ENCODE data around the gene ACTL9.
"Not testable (repeated sequence)": the region's sequence is repeated elsewhere in the genome, so short reads cannot be mapped to it uniquely, and the experiment has no call there.

ACTL9 gene, protein sequence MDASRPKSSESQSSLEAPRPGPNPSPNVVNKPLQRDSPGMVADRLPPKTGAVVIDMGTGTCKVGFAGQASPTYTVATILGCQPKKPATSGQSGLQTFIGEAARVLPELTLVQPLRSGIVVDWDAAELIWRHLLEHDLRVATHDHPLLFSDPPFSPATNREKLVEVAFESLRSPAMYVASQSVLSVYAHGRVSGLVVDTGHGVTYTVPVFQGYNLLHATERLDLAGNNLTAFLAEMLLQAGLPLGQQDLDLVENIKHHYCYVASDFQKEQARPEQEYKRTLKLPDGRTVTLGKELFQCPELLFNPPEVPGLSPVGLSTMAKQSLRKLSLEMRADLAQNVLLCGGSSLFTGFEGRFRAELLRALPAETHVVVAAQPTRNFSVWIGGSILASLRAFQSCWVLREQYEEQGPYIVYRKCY

DNA sequence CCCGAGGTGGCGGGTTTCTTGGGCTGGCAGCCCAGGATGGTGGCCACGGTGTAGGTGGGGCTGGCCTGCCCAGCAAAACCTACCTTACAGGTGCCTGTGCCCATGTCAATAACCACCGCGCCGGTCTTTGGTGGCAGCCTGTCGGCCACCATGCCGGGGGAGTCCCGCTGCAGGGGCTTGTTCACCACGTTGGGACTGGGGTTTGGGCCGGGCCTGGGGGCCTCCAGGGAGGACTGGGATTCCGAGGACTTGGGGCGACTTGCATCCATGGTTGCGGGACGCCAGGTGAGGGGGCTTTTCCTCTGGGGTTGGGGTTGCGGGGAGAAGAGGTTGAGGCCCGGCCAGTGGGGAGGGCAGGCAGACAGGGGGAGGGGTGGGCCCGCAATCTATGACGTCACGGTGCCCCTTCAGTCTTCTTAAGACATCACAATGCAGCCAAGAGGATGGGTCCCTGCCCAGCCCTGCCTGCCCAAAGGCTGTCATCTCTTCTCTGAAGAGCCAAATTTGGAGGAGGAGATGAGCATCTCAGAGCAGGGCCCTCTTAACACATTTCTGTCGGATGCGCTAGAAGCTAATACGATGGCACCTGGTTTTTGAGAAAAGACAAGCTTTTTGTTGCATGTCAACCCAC is at the start of gene ACTL9:
ACTL9 (minus strand) TSS at position 363 of the 631 bp plus-strand sequence; CDS start at position 269, 94 bp downstream.
- DNase-seq (ENCODE audit: low spot score), result no peak

DNA sequence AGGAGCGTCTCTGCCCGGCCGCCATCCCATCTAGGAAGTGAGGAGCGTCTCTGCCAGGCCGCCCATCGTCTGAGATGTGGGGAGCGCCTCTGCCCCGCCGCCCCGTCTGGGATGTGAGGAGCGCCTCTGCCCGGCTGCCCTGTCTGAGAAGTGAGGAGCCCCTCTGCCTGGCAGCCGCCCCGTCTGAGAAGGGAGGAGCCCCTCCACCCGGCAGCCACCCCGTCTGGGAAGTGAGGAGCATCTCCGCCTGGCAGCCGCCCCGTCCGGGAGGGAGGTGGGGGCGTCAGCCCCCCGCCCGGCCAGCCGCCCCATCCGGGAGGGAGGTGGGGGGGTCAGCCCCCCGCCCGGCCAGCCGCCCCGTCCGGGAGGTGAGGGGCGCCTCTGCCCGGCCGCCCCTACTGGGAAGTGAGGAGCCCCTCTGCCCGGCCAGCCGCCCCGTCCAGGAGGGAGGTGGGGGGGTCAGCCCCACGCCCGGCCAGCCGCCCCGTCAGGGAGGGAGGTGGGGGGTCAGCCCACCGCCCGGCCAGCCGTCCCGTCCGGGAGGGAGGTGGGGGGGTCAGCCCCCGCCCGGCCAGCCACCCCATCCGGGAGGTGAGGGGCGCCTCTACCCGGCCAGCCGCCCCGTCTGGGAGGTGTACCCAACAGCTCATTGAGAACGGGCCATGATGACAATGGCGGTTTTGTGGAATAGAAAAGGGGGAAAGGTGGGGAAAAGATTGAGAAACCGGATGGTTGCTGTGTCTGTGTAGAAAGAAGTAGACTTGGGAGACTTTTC is 40.9 kb upstream of the ACTL9 start:
- not testable (repeated sequence) for DNase-seq (ENCODE audit: low spot score)

DNA sequence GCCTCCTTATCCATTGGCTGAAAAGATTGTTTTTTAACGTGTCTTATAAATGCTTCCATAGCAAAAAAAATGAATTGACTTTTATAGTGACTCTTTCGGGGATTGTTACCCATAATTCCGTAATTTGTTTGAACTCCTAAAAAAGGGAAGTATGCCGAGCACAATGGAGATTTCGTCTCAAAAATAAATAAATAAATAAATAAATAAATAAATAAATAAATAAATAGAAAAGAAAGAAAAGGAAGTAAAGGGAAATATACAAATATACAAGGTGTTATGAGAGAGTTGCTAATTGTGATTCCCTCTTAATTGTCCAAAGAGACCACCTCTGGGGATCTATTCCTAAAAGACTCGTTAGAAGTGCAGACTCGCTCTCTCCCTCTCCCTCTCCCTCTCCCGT is 39.8 kb upstream of the ACTL9 start:
- DNase-seq (ENCODE audit: low spot score), result no peak

DNA sequence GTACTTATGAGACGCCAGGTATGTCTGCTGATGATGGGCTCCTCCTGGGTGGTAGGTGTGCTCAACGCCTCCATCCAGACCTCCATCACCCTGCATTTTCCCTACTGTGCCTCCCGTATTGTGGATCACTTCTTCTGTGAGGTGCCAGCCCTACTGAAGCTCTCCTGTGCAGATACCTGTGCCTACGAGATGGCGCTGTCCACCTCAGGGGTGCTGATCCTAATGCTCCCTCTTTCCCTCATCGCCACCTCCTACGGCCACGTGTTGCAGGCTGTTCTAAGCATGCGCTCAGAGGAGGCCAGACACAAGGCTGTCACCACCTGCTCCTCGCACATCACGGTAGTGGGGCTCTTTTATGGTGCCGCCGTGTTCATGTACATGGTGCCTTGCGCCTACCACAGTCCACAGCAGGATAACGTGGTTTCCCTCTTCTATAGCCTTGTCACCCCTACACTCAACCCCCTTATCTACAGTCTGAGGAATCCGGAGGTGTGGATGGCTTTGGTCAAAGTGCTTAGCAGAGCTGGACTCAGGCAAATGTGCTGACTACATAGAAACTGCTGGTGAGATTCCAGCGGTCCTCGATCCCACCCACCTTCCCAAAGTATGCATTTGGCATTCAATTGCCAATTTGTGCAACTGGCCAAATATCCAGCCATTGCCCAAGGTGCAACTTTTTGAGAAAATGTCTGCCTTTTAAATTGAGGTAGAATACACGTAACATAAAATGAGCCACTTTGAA is 33.0 kb upstream of the ACTL9 start:
- DNase-seq (ENCODE audit: low spot score), result no peak

DNA sequence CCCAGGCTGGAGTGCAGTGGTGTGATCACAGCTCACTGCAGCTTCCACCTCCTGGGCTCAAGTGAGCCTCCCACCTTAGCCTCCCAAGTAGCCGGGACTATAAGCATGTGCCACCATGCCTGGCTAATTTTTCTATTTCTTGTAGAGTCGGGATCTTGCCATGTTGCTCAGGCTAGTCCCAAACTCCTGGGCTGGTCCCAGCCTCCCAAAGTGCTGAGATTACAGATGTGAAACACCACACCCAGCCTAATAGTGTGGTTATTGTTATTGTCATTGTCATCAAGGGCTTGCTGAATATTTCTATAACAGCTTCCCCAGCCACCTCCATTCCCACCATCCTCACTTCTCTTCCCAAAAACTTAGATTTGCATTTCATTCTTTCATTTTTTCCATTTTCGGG is 25.7 kb upstream of the ACTL9 start:
- DNase-seq (ENCODE audit: low spot score), result no peak

DNA sequence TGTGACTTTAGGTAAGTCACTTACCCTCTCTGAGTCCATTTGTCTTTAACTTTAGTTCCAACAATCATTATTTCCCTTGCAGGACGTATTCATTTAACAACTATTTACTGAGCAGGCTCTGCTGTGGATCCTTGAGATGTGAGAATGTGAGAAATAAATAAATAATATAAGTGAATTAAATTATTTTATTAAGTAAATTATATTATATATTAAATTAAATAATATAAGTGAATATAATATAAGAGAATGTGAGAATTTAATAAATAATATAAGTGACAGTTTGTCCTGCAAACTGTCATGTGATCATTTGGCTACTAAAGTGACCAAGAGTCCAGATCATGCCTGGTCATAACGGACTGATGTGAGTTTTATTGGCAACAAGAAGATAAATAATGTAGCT is 23.4 kb upstream of the ACTL9 start:
- DNase-seq (ENCODE audit: low spot score), result no peak

DNA sequence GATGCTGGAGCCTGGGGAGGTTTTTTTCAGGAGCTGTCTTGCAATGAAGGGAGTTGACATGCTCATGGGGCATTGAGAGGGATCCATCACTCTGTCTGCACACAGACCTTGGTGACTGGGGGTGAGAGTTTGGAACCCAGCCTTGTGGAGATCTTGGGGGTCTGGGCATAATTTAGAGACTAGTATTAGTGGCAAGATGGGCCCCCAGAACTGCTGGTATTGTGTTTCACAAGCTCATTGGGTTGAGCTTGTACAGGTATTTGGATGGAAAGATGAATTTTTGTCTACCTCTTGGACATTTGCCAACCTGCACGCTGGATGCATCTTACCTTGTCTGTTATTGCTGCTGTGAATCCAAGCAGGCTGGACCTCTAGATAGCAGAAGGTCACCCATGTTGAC is 22.7 kb upstream of the ACTL9 start, which contains the start of gene OR2Z1:
OR2Z1 (plus strand) TSS at position 301 of the 400 bp plus-strand sequence. CDS start 9,395 bp downstream, outside the sequence.
- DNase-seq (ENCODE audit: low spot score), result no peak

DNA sequence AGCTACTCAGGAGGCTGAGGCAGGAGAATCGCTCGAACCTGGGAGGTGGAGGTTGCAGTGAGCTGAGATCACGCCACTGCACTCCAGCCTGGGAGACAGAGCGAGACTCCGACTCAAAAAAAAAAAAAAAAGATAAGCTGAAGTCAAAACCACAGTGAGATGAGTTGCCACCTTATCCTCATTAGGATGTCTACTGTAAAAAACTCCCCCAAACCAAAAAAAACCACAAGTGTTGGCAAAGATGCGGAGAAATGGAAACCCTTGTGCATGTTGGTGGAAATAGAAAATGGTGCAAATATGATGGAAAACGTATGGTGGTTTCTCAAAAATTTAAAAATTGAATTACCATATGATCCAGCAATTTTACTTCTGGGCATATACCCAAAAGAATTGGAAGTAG is 11.7 kb upstream of the ACTL9 start:
- DNase-seq (ENCODE audit: low spot score), result not testable (repeated sequence)

DNA sequence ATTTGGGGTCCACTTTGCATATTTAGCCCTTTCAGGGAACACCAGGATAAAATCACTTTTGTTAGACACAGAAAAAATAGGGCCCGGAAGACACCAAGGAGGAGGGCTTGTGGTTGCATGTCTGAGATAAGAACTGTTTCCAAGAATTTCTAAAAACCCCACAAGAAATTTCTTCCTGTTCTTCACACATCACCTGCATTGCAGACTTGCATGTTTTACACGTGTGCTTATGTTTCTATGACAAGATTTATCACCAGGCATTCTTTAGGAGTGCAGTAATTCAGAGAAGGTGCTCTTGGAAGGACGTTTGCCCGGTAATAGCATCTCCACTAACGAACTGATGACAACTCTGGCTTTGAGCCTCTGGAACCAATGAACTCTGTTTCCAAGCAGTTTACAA is 7.1 kb upstream of the ACTL9 start:
- DNase-seq (ENCODE audit: low spot score), result no peak

DNA sequence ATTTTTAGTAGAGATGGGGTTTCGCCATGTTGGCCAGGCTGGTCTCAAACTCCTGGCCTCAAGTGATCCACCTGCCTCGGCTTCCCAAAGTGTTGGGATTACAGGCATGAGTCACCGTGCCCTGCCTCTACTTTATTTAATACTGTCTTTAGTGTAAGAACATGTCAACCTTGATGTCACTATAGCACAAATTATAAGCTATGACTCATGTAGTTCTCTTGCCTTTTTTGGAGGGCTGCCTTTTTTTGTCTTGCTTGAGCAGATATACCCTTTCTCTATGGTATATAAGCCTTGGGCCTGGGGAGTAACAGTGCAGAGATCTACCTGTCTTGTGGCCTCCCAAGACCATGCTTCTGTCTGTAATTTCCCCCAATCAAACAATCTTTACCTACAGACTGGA is 6.7 kb upstream of the ACTL9 start:
- not testable (repeated sequence) for DNase-seq (ENCODE audit: low spot score)

DNA sequence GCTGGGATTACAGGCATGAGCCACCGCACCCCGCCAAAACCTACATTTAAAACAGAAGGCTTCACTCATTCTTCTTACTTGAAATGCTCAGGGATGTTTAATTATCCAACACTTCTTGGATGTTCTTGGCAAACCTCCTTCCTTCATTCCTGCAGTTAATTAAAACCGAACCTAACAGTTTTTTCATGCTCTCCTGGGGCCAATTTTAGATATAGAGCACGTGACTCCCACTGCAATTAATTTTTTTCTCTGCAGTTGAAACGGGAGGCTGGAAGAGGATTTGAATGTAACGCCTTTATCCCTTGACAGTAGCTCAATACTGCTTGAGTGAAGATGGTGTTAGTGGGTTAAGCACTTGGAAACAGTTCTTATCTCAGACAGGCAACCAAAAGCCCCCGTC is 4.6 kb upstream of the ACTL9 start:
- no peak for DNase-seq (ENCODE audit: low spot score)

DNA sequence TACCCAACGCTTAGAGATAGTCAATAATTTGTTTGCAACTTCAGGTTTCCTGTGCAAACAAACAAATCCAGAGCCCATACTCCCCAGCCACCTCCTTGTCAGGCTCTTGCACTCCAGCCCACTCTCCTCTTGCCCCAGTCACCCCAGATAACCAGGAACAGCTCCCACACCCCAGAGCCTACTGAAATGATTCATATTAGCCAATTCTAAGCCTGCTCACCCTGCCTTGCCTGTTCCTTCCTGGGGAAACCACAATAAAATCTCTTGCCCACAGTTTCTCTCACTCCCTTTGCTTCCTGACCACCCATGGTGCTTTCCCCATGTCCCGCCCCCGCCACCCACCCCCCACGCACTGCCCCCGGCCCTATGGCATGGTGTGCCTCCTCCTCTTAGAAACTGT is 3.8 kb upstream of the ACTL9 start:
- DNase-seq (ENCODE audit: low spot score), result no peak

DNA sequence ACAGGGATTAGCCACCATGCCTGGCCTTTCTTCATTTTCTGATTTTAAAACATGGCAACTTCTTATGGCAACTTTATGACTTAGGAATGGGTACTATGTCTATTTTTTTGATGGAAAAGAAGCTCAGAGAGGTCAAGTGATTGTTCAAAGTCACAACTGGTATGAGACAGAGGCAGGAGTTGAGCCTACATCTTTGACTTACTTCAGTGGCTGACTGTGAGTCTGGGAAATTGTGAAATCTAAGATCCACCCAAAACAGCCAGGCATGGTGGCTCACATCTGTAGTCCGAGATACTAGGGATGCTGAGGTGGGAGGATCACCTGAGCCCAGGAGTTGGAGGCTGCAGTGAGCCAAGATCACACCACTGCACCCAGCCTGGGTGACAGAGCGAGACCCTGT is 2.4 kb upstream of the ACTL9 start:
- DNase-seq (ENCODE audit: low spot score), result no peak

DNA sequence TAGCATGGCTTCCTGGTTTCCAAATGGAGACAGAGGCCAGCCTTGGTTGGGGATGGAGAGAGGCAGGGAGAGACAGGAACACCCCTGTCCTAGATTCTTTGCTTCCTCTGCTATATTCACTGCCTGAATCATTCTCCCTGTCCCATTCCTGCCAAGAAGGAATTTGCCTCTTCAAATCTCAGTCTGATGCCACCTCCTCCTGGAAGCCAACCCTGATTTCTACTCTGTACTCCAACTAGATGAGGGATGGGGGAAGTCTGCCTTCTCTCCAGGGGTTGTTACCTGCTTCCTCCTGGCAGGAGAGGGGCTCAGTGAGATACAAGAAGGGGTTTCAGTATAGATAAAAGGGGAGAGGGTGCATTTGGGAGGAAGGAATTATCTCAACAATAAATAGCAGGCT is 1.3 kb upstream of the ACTL9 start:
- DNase-seq (ENCODE audit: low spot score), result no peak

DNA sequence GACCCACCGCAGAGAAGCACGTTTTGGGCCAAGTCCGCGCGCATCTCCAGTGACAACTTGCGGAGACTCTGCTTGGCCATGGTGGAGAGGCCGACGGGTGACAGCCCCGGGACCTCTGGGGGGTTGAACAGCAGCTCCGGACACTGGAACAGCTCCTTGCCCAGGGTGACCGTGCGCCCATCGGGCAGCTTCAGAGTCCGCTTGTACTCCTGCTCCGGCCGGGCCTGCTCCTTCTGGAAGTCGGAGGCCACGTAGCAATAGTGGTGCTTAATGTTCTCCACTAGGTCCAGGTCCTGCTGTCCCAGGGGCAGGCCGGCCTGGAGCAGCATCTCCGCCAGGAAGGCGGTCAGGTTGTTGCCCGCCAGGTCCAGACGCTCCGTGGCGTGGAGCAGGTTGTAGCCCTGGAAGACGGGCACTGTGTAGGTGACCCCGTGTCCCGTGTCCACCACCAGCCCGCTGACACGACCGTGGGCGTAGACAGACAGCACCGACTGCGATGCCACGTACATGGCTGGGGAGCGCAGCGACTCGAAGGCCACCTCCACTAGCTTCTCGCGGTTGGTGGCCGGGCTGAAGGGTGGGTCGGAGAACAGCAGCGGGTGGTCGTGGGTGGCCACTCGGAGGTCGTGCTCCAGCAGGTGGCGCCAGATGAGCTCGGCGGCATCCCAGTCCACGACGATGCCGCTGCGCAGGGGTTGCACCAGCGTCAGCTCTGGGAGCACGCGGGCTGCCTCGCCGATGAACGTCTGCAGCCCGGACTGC is 743 bp downstream of the ACTL9 start:
- no peak for DNase-seq (ENCODE audit: low spot score)

DNA sequence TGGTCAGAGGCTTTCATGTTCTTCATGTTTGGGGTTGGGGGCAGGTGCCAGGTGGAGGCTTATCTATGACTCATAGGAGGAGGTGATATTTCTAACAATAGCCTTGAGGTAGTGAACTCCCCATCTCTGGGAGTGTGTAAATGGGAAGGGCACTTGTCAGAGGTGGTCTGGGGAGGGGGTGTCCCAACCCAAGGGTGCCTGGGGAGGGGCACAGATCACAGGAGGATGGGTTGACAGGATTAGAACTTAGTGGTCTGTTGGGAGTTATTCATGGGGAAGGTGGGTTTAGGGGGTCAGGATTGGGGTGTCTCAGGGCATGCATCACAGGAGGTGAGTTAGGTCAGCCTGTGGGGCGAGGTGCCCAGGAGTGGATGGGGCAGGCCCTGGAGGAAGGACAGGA is 1.6 kb downstream of the ACTL9 start:
- DNase-seq (ENCODE audit: low spot score), result no peak

DNA sequence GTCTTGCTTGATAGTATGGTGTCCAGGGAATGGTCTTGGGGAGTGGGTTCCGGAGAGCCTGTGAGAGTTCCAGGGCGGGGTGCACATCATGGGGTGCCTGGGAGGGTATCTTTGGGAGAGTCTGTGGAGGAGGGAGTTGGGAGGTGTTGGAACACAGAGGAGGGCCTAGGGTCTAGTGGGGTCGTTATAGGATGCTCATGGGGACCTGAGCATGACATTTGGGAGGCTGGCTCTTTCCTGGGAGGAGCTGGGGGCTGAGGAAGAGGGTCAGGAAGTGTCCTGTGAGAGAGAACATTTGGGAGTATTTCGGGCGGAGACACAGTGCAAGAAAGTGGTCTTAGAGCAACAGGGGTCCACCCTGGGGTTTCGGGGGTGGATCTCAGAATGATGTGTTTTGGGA is 2.7 kb downstream of the ACTL9 start:
- no peak for DNase-seq (ENCODE audit: low spot score)

DNA sequence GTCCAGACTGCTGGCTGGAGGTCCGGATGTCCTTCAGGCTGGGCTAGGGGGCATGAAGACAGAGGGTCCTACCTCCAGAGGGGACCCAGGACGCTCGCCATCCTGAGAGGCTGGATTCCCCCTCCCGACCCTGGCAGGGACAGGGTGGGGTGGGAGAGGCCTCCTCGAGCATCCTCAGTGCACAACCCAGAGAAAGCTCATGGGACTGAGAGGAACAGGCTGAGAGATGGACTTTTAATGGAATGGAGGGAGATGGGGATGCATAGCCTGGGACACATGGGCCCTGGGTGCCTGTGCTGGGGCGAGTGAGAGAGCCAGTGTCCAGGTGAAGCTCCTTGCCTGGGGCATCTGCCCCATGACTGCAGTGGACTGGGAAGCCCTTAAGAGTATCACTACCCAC is 3.1 kb downstream of the ACTL9 start:
- DNase-seq (ENCODE audit: low spot score), result no peak

DNA sequence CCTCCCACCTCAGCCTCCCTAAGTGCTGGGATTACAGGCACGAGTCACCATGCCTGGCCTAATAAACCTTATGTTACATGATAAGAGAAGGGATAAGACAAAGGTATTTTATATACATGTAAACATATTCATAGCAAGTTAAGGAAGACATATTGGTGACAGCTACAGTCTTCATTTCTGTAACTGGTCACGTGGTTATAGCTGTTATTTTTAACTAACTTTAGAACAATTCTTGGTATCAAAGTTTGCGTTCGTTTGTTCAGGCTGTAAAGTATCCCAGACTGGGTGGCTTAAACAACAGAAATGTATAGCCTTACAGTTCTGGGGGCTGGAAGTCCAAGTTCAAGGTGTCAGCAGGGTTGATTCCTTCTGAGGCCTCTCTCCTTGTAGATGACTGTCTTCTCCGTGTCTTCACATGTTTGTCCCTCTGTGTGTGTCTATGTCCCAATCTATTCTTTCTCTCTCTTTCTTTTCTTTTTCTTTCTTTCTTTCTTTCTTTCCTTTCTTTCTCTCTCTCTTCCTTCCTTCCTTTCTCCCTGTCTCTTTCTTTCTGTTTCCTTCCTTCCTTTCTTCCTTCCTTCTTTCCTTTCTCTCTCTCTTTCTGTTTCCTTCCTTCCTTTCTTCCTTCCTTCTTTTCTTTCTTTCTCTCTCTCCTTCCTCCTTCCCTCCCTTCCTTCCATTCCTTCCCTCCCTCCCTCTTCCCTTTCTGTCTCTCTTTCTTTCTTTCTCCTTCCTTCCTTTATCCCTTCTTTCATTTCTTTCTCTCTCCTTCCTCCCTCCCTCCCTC is 7.6 kb downstream of the ACTL9 start:
- no peak for DNase-seq (ENCODE audit: low spot score)

DNA sequence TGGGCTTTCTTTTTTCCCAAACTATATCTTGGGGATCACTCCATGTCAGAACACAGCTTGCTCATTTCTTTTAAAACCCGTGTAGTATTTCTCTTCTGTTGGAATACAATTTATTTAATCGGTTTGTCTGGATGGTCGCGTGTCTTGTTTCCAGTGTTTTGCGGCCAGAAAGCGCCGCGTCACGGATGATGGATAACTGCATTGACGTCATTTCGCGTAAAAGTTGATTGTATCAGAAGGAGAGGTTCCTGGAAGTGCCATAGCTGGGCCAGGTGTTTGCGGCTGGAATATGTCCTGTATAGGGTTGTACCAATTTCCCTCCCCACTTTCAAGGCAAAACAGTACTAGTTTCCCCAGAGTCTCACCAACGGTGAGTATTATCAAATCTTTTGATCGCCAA is 9.7 kb downstream of the ACTL9 start:
- DNase-seq (ENCODE audit: low spot score), result no peak

DNA sequence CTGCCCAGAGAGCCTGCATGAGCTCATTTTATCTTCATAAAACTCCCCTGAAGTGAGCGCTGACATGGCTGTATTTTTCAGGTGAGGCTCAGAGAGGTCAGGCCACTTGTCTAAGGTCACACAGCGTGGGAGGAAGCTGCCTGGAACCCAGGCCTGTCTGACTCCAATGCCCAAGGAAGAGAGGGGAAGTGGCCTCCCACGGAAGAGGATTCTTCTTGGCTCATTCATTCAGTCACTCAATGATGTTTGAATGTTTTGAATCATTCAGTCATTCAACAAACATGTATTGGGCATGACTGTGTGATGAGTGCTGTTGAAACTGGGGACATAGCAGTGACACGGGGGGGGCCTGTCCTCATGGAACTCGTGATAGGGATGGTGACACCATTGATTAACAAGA is 12.0 kb downstream of the ACTL9 start:
- DNase-seq (ENCODE audit: low spot score), result no peak

Data from RKO (cell line).